K562 (cell line): ENCODE results near the gene NECTIN4. TPM values are rescaled to one million over a fixed set of nuclear protein-coding genes. Genes with fewer than 3 reads are reported as not detected.

ENCODE experiments used
- ARHGAP35 ChIP-seq: fragments of 450-650 bp; IDR thresholded peaks from 2 replicates; pipeline ENCODE4 v1.6.1; 2018; ENCODE audit not compliant: partially characterized antibody
- ATF1 ChIP-seq, 2 experiments: fragments of 450-650 bp in 1 of 2; IDR thresholded peaks; 2 replicates each; pipeline ENCODE4 v1.6.1; 2016; ENCODE audit warnings: missing compliant biosample characterization in 1 of 2, missing genetic modification characterization in 1 of 2
- CXXC5 ChIP-seq: fragments of 250-450 bp; sonication (Bioruptor Pico); IDR thresholded peaks from 2 replicates; pipeline ENCODE4 v1.8.0; 2022; ENCODE audit warnings: inconsistent platforms, mild to moderate bottlenecking, moderate library complexity
- GABPB2 ChIP-seq: fragments of 250-450 bp; sonication (Bioruptor Pico); conservative IDR thresholded peaks from 2 replicates; pipeline ENCODE4 v1.5.1; 2021; ENCODE audit warnings: mild to moderate bottlenecking
- HDAC3 ChIP-seq: fragments of 450-650 bp; IDR thresholded peaks from 2 replicates; pipeline ENCODE4 v1.6.1; 2018; ENCODE audit warnings: borderline replicate concordance, mild to moderate bottlenecking, moderate library complexity; ENCODE audit not compliant: partially characterized antibody
- HNRNPH1 ChIP-seq: fragments of 200-400 bp; formaldehyde crosslinking; optimal IDR thresholded peaks from 2 replicates; pipeline ENCODE3; 2017; ENCODE audit warnings: low read depth, mild to moderate bottlenecking, low read length, moderate library complexity
- IFI16 ChIP-seq: fragments of 250-450 bp; sonication (Bioruptor Pico); IDR thresholded peaks from 2 replicates; pipeline ENCODE4 v2.1.2; 2022; ENCODE audit warnings: mild to moderate bottlenecking, inconsistent platforms
- MEF2A ChIP-seq: IDR thresholded peaks from 2 replicates; pipeline ENCODE4 v1.6.1; 2011; ENCODE audit warnings: low read depth, mild to moderate bottlenecking, low read length, moderate library complexity; ENCODE audit not compliant: control insufficient read depth
- NEUROD1 ChIP-seq: fragments of 150-350 bp; IDR thresholded peaks from 2 replicates; pipeline ENCODE4 v1.6.1; 2014; ENCODE audit warnings: borderline replicate concordance, low read length, low read depth; ENCODE audit not compliant: partially characterized antibody
- NFIX ChIP-seq: fragments of 250-450 bp; sonication (Bioruptor Pico); IDR thresholded peaks from 2 replicates; pipeline ENCODE4 v1.4.0; 2020; ENCODE audit warnings: low read depth, mild to moderate bottlenecking, moderate library complexity
- NFXL1 ChIP-seq: fragments of 450-650 bp; formaldehyde crosslinking; IDR thresholded peaks from 2 replicates; pipeline ENCODE4 v1.4.0; 2021; ENCODE audit warnings: mild to moderate bottlenecking
- PHB2 ChIP-seq: fragments of 450-650 bp; IDR thresholded peaks from 2 replicates; pipeline ENCODE4 v1.6.1; 2017; ENCODE audit warnings: low read depth
- RAD21 ChIP-seq, 2 experiments: fragments of 250-450 bp in 1 of 2; fragments of 450-650 bp in 1 of 2; sonication (Bioruptor Pico) in 1 of 2; formaldehyde crosslinking in 1 of 2; IDR thresholded peaks in 1 of 2; conservative IDR thresholded peaks in 1 of 2; 2 replicates each; pipeline versions ENCODE4 v1.4.0 to v1.8.0; 2020 to 2022; ENCODE audit warnings: mild to moderate bottlenecking in 2 of 2, moderate library complexity in 1 of 2
- RBFOX2 ChIP-seq: fragments of 200-400 bp; formaldehyde crosslinking; IDR thresholded peaks from 2 replicates; pipeline ENCODE4 v1.6.1; 2017; ENCODE audit warnings: low read depth, mild to moderate bottlenecking, low read length, moderate library complexity
- RBM17 ChIP-seq: fragments of 200-400 bp; formaldehyde crosslinking; IDR thresholded peaks from 2 replicates; pipeline ENCODE4 v1.6.1; 2017; ENCODE audit warnings: low read depth, mild to moderate bottlenecking, low read length, borderline replicate concordance
- SIN3A ChIP-seq, 2 experiments: fragments of 150-350 bp in 1 of 2; IDR thresholded peaks; 2 replicates each; pipeline ENCODE4 v1.6.1; 2011 to 2016; ENCODE audit warnings: borderline replicate concordance in 2 of 2, low read depth in 2 of 2, low read length in 2 of 2, mild to moderate bottlenecking in 2 of 2, moderate library complexity in 2 of 2; ENCODE audit not compliant: control insufficient read depth in 1 of 2
- STAT5A ChIP-seq: IDR thresholded peaks from 2 replicates; pipeline ENCODE4 v1.6.1; 2012; ENCODE audit warnings: low read length, inconsistent platforms, borderline replicate concordance
- TAF15 ChIP-seq: fragments of 200-400 bp; formaldehyde crosslinking; IDR thresholded peaks from 2 replicates; pipeline ENCODE4 v1.6.1; 2017; ENCODE audit warnings: mild to moderate bottlenecking, low read depth, low read length, moderate library complexity
- TAF7 ChIP-seq: fragments of 450-650 bp; IDR thresholded peaks from 2 replicates; pipeline ENCODE4 v1.6.1; 2016; ENCODE audit warnings: missing genetic modification characterization, missing compliant biosample characterization
- TBP ChIP-seq: optimal IDR thresholded peaks from 2 replicates; pipeline ENCODE3; 2011; ENCODE audit warnings: low read depth, low read length, improper control_type of control experiment
- TEAD2 ChIP-seq: fragments of 450-650 bp; IDR thresholded peaks from 2 replicates; pipeline ENCODE4 v1.6.1; 2016; ENCODE audit warnings: missing genetic modification characterization, control low read depth, missing compliant biosample characterization
- TFAM ChIP-seq: fragments of 250-450 bp; sonication (Bioruptor Pico); conservative IDR thresholded peaks from 2 replicates; pipeline ENCODE4 v1.5.0; 2021; ENCODE audit warnings: mild to moderate bottlenecking, moderate library complexity
- TRIM24 ChIP-seq, 2 experiments: fragments of 450-650 bp; IDR thresholded peaks; 2 replicates each; pipeline ENCODE4 v1.6.1; 2016
- XRCC3 ChIP-seq: fragments of 450-650 bp; IDR thresholded peaks from 2 replicates; pipeline ENCODE4 v1.6.1; 2017; ENCODE audit warnings: mild to moderate bottlenecking, moderate library complexity
- ZBTB8A ChIP-seq: fragments of 450-650 bp; IDR thresholded peaks from 2 replicates; pipeline ENCODE4 v1.6.1; 2018; ENCODE audit warnings: mild to moderate bottlenecking, moderate library complexity; ENCODE audit not compliant: partially characterized antibody
- ZC3H4 ChIP-seq: sonication (generic); formaldehyde crosslinking; IDR thresholded peaks from 2 replicates; pipeline ENCODE4 v1.9.0; 2021; ENCODE audit warnings: missing genetic modification reagents, borderline replicate concordance
- ZKSCAN8 ChIP-seq: fragments of 200-800 bp; sonication (Bioruptor generic); IDR thresholded peaks from 2 replicates; pipeline ENCODE4 v1.6.1; 2016; ENCODE audit warnings: missing genetic modification characterization, missing compliant biosample characterization
- ZNF239 ChIP-seq: fragments of 250-450 bp; sonication (Bioruptor Pico); IDR thresholded peaks from 2 replicates; pipeline ENCODE4 v1.4.0; 2020; ENCODE audit warnings: mild to moderate bottlenecking
- ZNF717 ChIP-seq: fragments of 250-450 bp; sonication (Bioruptor Pico); IDR thresholded peaks from 2 replicates; pipeline ENCODE4 v1.5.0; 2021
- ZNF75A ChIP-seq: fragments of 450-650 bp; formaldehyde crosslinking; IDR thresholded peaks from 2 replicates; pipeline ENCODE4 v1.4.0; 2020; ENCODE audit warnings: mild to moderate bottlenecking
- ZNF780A ChIP-seq: fragments of 250-450 bp; sonication (Bioruptor Pico); IDR thresholded peaks from 2 replicates; pipeline ENCODE4 v1.5.0; 2021; ENCODE audit warnings: mild to moderate bottlenecking
- polyA plus RNA-seq, 8 experiments: library from polyadenylated mRNA; depleted of rRNA in 4 of 8; stranded (reverse) in 5 of 8; unstranded in 3 of 8; fragments of >200 nt; fragmentation: Nextera tagmentation in 2 of 8; fragmentation: Illumina TruSeq in 1 of 8; extraction: Ambion mirVana in 2 of 8; extraction: Trizol in 1 of 8; gene quantifications; 2 replicates each; pipeline versions ENCODE4 v1.2.1 to v1.2.3, GENCODE V29; 2011 to 2014; ENCODE audit warnings: inconsistent platforms in 1 of 8, missing spikeins in 1 of 8
- total RNA-seq, 7 experiments: library from RNA; depleted of rRNA in 6 of 7; stranded (reverse); fragments of >200 nt in 6 of 7; fragmentation: Illumina TruSeq in 2 of 7; extraction: Trizol in 2 of 7; gene quantifications; 2 replicates each; pipeline versions ENCODE4 v1.2.1 to v1.2.3, GENCODE V29; 2011 to 2021; ENCODE audit warnings: low replicate concordance in 1 of 7
- TF ChIP-seq, protein P1 (sequence below): fragments of 250-450 bp; sonication (Bioruptor Pico); IDR thresholded peaks from 2 replicates; pipeline ENCODE4 v1.8.0; 2022; ENCODE audit warnings: moderate library complexity, mild to moderate bottlenecking, inconsistent platforms

Gene NECTIN4
- total and polyA plus RNA-seq, 9 of the 15 experiments (the other 6 are each of a cell fraction or from before 2014, with no cell fraction given), result 0.01 to 0.09 TPM; not detected in 7

DNA sequence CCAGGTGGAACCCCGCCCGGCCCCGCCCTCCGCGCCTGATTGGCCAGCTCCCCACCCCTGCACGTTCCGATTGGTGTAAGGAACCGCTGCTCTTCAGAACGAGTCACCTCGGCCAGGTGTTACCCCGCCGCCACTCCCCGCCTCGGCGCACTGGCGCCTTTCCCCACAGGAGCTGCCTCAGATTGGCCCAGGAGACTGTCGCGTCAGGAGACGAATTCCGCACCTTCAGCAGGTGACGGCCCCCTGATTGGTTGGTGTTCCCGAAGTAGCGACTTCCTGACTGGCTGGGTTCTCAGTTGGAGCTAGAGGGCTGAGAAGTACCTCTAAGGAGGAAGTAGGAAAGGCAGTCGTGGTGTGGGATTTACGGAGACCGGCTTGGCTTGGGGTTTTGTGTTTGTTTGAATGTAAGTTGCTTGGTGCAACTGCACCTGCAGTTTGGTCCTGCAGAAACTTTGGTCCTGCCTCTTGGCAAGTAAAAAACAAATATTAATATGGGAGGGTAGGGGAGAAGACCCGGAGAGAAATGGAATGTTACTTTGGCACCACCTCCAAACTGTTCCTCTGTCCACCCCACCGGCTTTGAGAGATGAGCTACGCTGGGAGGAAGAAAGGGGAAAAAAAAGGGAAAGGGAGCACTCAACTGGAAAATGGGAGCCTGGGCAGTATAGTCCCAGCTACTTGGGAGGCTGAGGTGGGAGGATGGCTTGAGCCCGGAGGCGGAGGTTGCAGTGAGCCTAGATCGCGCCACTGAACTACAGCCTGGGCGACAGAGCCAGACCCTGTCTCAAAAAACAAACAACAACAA, 68.0 kb downstream of the NECTIN4 start (continued):
- TF ChIP-seq IFI16 (CRISPR knock-in tag) (no peak), TAF15 (no peak), ARHGAP35 (no peak), PHB2 (peak; percentile 50; the same call in 1 of the 2 replicates), STAT5A (no peak), ZBTB8A (no peak), ZNF717 (CRISPR knock-in tag) (no peak), RBFOX2 (peak; percentile 65), TEAD2 (tag) (no peak), NFXL1 (CRISPR knock-in tag) (no peak), GABPB2 (CRISPR knock-in tag) (no peak), TRIM24 (IDR thresholded peaks at IDR 0.05) (no peak; a peak in 1 of 4 replicates), NFIX (CRISPR knock-in tag) (no peak), ZNF75A (CRISPR knock-in tag) (no peak), CXXC5 (CRISPR knock-in tag) (0 out of 2 replicates have a peak, but pooled peaks have one; percentile 32), SIN3A (IDR thresholded peaks at IDR 0.05; ENCODE audit: borderline replicate concordance in 2 of 2, control insufficient read depth in 1 of 2, low read depth in 2 of 2, low read length in 2 of 2) (0 out of 4 replicates have a peak, but pooled peaks of 1 of the 2 experiments have one; percentile 41), RAD21 (CRISPR knock-in tag; conservative IDR thresholded peaks at IDR 0.05 in 1 of 2, IDR thresholded peaks at IDR 0.05 in 1 of 2) (no peak), HDAC3 (peak; percentile 51), ZNF780A (CRISPR knock-in tag) (no peak), RBM17 (no peak), HNRNPH1 (no peak), TBP (peak; percentile 64), TFAM (CRISPR knock-in tag) (no peak), TAF7 (tag) (peak; percentile 71; the same call in 1 of the 2 replicates), ZKSCAN8 (CRISPR knock-in tag) (no peak), XRCC3 (no peak), NEUROD1 (peak; percentile 31), ATF1 (CRISPR knock-in tag; IDR thresholded peaks at IDR 0.05) (no peak), ATF1 (tag; IDR thresholded peaks at IDR 0.05) (peak; percentile 38; the same call in 1 of the 2 replicates), MEF2A (no peak), ZC3H4 (no peak; the same call in 1 of the 2 replicates), ZNF239 (CRISPR knock-in tag) (no peak)
- TF ChIP-seq, protein P1, sequence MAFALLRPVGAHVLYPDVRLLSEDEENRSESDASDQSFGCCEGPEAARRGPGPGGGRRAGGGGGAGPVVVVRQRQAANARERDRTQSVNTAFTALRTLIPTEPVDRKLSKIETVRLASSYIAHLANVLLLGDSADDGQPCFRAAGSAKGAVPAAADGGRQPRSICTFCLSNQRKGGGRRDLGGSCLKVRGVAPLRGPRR, result no peak
